ENCODE measurements around the gene PDZD2.

DNA sequence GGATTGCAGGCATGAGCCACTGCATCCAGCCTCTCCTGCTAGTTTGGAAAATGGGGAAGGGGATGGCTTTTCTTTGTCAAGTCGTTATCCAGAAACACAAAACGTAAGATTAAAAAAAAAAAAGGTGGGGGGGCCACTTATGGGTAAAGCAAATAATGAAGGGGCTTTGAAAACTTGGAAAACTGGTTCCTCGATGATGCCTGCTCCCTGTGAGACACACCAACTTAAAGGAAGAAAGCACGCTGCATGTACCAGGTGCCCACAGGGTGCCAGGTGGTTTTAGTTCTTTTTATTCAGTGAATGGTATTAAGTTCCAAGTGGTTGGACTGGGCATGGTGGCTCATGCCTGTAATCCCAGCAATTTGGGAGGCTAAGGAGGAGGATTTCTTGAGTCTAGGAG lies 365.1 kb downstream of the PDZD2 start:
- no peak for TF ChIP-seq CTCF (IDR thresholded peaks at IDR 0.05)
- TF ChIP-seq EP300 (IDR thresholded peaks at IDR 0.05): no peak
